VCaP (cell line): ENCODE data around the gene CDC42SE2.

Source experiments
- H3K27ac ChIP-seq: fragments of 450-650 bp; 2 replicates; pipeline ENCODE4 v1.5.1; 2017
- CTCF ChIP-seq: fragments of 450-650 bp; conservative IDR thresholded peaks from 2 replicates; pipeline ENCODE4 v1.5.1; 2017; ENCODE audit warnings: mild to moderate bottlenecking, moderate library complexity

The CDC42SE2 gene

GRCh38 chr5:131305138-131305689 lies 41.4 kb downstream of the CDC42SE2 start:
- H3K27ac ChIP-seq, result no peak overlapping the region
- TF ChIP-seq CTCF, result no peak

GRCh38 chr5:131305906-131306305 lies 42.1 kb downstream of the CDC42SE2 start:
- TF ChIP-seq CTCF, result no peak

GRCh38 chr5:131312235-131312772 lies 48.5 kb downstream of the CDC42SE2 start:
- peak overlapping the region; percentile 25 for H3K27ac ChIP-seq

More at GRCh38 chr5:131305906-131306305, 42.1 kb downstream of the CDC42SE2 start:
- H3K27ac ChIP-seq, result no peak overlapping the region

GRCh38 chr5:131316026-131316425 lies 52.2 kb downstream of the CDC42SE2 start:
- H3K27ac ChIP-seq, result no peak overlapping the region
- no peak for TF ChIP-seq CTCF

GRCh38 chr5:131316822-131317221 lies 53.0 kb downstream of the CDC42SE2 start:
- H3K27ac ChIP-seq, result no peak overlapping the region
- TF ChIP-seq CTCF, result no peak

DNA sequence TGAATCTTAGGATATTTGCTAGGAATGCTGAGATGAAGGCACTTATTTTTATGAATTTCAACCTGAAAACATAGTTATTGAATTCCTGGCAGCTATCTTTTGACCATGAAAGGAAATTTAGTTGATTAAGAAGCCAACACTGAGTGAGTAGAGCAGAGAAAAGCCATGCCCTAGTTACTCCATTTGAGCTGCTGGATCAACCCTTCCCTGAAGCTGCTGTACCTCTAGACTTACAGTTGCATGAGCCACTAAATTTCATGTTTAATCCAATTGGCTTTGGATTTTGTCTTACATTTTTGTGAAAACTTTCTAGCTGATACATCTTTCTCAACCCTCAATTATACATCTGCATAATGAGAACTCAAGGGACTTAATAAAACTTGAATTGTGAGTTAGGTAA lies 54.6 kb downstream of the CDC42SE2 start:
- H3K27ac ChIP-seq, result no peak overlapping the region
- TF ChIP-seq CTCF, result no peak

DNA sequence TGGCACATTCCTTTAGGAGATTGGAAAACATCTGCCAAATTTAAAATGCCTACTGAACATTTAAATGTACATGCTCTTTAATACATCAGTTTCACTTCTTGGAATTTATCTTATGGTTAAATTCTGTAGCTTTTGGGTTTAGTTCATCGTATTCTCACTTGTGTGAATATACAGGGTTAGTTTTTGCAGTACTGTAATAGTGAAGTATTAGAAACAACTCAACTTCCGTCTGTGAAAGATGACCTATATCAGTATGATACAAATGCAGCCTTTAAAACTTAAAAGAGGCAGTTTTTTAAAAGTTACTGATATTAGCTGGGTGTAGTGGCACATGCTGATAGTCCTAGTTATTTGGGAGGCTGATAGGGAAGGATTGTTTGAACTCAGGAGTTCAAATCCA lies 57.2 kb downstream of the CDC42SE2 start:
- no peak for TF ChIP-seq CTCF
- H3K27ac ChIP-seq, result no peak overlapping the region

- no peak for TF ChIP-seq CTCF
Observed at GRCh38 chr5:131322926-131323325, 59.1 kb downstream of the CDC42SE2 start.

More at GRCh38 chr5:131322926-131323325, 59.1 kb downstream of the CDC42SE2 start:
- H3K27ac ChIP-seq, result no peak overlapping the region
